Fibroblast of skin of left biceps (primary cell): ENCODE measurements around the gene PLA2G4A.
"Not testable (repeated sequence)": the region's sequence is repeated elsewhere in the genome, so short reads cannot be mapped to it uniquely, and the experiment has no call there.

ENCODE experiments used
- DNase-seq, 2 experiments: peaks; one replicate each; pipeline ENCODE4 v3.0.0-alpha.2; 2013; ENCODE audit warnings: low read depth in 2 of 2

PLA2G4A gene

GRCh38 chr1:186873687-186874086 lies 44.9 kb downstream of the PLA2G4A start:
- no peak for DNase-seq

GRCh38 chr1:186875896-186876835 lies 47.4 kb downstream of the PLA2G4A start:
- DNase-seq: no peak

GRCh38 chr1:186878356-186878755 lies 49.6 kb downstream of the PLA2G4A start:
- DNase-seq: no peak

- DNase-seq: no peak
These were observed 52.2 kb downstream of the PLA2G4A start for GRCh38 chr1:186880982-186881381.

- no peak for DNase-seq
These were observed 53.8 kb downstream of the PLA2G4A start for GRCh38 chr1:186882372-186883134.

- no peak for DNase-seq
These were observed 55.5 kb downstream of the PLA2G4A start for GRCh38 chr1:186884251-186884650.

GRCh38 chr1:186887203-186887602 lies 58.5 kb downstream of the PLA2G4A start:
- no peak for DNase-seq

- no peak for DNase-seq
These were observed 59.6 kb downstream of the PLA2G4A start for GRCh38 chr1:186888367-186888766.

GRCh38 chr1:186892936-186893335 lies 64.2 kb downstream of the PLA2G4A start:
- DNase-seq: no peak

- no peak for DNase-seq
These were observed 65.7 kb downstream of the PLA2G4A start for GRCh38 chr1:186894415-186894814.

- DNase-seq: no peak
These were observed 67.5 kb downstream of the PLA2G4A start for GRCh38 chr1:186896211-186896610.

- no peak for DNase-seq
These were observed 68.3 kb downstream of the PLA2G4A start for GRCh38 chr1:186897008-186897407.

- no peak for DNase-seq
These were observed 70.8 kb downstream of the PLA2G4A start for GRCh38 chr1:186899577-186899976.

- no peak for DNase-seq
These were observed 71.2 kb downstream of the PLA2G4A start for GRCh38 chr1:186899977-186900376.

- no peak for DNase-seq
These were observed 71.9 kb downstream of the PLA2G4A start for GRCh38 chr1:186900539-186901237.

GRCh38 chr1:186901631-186902030 lies 72.9 kb downstream of the PLA2G4A start:
- DNase-seq: no peak

- DNase-seq: no peak
These were observed 74.8 kb downstream of the PLA2G4A start for GRCh38 chr1:186903374-186904136.

GRCh38 chr1:186904361-186904760 lies 75.6 kb downstream of the PLA2G4A start:
- no peak for DNase-seq

- no peak for DNase-seq
These were observed 76.8 kb downstream of the PLA2G4A start for GRCh38 chr1:186905561-186905960.

- no peak for DNase-seq
These were observed 86.8 kb downstream of the PLA2G4A start for GRCh38 chr1:186915555-186915954.

- DNase-seq: not testable (repeated sequence)
These were observed 88.5 kb downstream of the PLA2G4A start for GRCh38 chr1:186917106-186917786.
